Germinal center (tissue), 1 donor: ENCODE measurements around the gene SRPX.
A peak's percentile ranks its signal among the peaks of the same experiment; 100 is the strongest.

ENCODE experiments used
- DNase-seq: peaks from one replicate; pipeline ENCODE4 v3.0.0; 2012; ENCODE audit warnings: mixed read lengths, low spot score

SRPX gene

DNA sequence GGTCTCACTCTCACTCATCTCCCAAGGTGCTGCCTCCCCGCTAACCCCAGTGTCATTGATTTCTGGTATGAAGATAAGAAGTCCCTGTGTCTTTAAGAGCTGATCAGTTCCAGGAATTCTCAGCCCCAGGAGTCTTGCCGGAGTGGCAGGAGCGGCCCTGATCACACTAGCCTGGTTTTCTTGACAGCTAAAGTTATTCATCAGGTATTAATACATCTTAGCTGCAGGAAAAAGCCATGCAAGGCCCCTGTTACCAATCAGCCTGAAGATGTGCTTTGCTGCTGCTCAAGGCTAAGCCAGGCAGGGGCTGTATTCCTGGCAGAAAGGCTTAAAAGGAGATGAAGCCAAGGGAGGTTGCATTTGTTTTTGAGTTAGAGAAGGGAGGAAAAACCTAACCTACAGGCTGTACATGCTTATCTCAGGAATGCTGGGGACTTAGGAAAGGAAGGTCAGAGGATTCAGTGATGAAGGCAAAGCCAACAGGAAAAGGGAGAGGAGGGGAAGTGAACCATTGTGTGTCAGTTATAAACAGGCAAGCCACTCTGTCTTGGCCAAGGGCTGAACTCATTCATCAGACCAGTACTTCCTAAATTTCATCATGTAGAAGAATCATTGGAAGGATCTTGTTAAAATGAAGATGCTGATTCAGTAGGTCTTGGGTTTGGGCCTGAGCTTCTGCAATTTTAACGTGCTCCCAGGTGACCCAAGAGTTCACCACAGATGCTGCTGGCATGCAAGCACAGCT lies 8.6 kb downstream of the SRPX start:
- no peak for DNase-seq

DNA sequence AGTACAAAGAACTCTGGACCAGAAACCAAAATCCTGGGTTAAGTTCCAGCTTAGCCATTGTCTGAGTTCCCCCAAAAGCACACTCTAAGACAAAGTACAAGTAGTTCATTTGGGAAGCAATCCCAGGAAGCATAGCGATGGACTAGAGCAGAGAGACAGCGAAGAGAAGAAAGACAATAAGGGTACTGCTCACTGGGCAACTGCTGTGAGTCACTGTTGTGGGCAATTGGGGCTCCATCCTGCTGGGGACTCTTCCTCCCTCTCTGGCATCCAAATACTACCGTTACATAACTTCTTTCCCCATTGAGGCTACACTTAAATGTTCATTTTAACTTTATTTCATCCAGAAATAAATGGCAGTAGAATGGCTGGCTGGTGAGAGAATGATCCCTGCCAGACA lies 14.1 kb downstream of the SRPX start:
- DNase-seq, result no peak

DNA sequence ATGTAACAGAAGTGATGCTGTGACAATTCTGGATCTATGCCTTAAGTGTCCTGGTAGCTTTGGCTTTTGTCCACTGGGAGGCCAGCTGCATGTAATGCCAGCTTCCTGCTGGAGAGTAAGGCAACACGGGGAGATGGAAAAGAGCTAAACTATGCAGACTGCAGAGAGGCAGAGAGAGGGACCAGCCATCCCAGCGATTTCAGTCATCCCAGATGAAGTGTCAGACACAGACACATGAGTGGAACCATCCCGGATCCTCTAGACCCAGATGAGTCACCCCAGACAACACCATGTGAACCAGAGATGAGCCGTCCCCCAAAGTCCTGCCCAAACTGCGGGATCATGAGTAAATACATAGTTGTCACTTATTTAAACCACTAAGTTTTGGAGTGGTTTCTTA lies 14.6 kb downstream of the SRPX start:
- no peak for DNase-seq

- peak; percentile 2 for DNase-seq
These were observed 15.6 kb downstream of the SRPX start for GRCh38 chrX:38205039-38205438.

GRCh38 chrX:38192007-38192810 lies 28.5 kb downstream of the SRPX start:
- DNase-seq, result peak; percentile 2

DNA sequence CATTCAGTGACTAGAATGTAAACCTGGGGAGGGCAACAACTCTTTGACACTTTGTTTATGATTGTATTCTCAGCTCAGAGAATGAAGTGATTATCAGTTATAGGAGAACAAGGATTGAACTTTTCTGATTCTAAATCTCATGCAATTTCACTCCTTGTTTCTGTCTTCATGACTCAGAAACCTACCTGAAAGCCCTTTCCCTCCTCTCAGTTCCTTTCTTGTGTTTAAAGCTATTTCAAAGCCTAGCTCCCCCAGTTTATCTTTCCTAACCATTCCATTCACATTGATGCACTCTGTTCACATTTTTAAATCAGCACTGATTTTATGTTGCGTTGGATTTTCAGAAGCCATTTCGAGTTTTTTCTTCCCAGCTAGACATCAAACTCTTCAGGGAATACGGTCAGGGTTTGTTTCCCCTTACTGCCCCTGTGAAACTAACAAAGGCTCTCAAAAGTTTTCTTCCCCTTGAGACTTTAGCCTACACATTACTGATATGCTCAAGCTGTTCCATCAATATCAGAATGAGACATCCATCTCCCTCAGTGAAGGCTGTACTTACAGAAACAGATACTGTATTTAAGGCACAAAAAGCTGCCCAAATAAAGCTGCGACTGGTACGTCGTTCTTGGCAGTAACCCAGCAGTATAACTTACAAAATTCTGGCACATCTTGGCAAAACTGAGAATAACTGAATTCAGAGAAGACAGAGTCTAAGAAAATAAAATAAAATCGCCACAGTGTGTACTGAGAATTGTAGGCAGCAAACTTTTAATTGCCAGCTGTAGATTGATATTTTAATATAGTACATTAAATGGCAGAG lies 31.0 kb downstream of the SRPX start:
- DNase-seq, result no peak

- no peak for DNase-seq
These were observed 37.1 kb downstream of the SRPX start for GRCh38 chrX:38183596-38183995.

DNA sequence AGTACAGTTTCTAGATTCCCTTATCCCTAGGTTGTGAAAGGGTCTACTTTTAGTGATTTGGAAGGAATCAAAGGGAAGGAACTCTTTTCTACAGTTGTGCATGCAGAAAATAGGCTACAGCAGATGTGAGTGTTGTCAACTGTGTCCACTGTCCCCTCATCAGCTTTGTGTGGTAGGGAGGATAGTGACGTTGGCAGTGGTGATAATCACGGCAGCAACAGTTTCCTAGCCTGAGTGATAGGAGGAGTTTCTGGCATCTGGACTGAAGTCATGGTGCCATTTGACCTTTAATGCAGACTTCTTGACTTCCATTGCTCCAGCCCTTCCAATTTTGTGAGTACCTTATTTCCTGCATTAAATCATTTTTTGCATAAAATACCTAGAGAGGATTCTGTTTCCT lies 39.3 kb downstream of the SRPX start:
- no peak for DNase-seq

- no peak for DNase-seq
These were observed 42.3 kb downstream of the SRPX start for GRCh38 chrX:38178396-38178795.

DNA sequence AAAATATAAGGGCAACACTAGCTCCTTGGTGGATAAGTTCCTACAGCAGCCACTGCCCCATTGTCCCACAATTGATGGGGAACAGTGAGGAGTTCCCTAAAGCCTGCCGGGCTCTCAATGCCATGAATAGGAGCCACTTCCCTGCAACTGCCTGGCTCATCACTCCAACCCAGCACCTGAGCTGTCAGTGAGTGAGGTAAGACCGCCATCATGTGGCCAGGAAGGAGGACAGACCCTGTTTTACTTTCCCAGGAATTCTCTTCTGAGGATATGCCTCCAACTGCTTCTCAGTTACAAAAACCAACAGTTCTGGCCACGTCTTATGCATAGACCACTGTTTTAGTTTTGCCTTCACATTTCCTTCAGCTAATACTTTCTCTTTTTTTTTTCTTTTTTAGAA lies 45.5 kb downstream of the SRPX start:
- no peak for DNase-seq

GRCh38 chrX:38172596-38172995 lies 48.1 kb downstream of the SRPX start:
- DNase-seq, result no peak

GRCh38 chrX:38170556-38170955 lies 50.1 kb downstream of the SRPX start:
- DNase-seq, result no peak

- no peak for DNase-seq
These were observed 54.1 kb downstream of the SRPX start for GRCh38 chrX:38166478-38167083.

DNA sequence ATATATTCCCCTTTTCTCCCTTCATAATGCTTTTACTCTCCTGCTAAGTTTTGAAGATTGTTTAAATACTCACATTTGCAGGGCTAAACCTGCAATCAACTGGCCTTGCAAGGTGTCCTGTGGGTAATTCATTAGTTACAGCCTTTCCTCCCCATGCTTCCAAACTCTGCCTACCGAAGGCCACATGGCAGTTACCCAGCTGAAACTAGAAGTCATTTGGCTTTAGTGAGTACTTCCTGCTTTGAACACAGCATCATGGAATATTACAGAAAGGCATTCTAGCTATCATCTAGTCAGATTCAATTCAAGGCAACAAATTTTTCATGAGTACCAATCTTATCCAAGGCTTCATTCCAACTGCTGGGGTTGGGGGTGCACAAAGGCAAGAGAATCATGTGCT lies 55.6 kb downstream of the SRPX start:
- DNase-seq, result no peak

DNA sequence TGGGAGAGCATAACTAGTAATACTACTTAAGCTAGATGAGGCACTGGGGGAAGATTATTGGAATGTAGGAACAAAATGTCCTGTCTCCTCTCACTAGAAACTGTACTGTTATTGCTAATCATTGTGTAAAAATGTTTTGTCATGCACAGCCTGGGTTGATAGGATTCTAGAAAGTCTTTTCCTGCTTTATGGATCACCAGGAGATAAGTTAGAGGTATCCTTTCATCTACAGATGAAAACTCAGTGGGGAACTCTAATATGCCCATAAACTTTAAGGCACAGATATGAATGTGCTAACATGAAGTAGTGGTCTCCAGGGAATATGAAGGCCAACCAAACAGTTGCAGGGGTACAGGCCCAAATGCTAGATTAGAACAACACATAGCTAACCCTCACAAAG lies 57.5 kb downstream of the SRPX start:
- no peak for DNase-seq

DNA sequence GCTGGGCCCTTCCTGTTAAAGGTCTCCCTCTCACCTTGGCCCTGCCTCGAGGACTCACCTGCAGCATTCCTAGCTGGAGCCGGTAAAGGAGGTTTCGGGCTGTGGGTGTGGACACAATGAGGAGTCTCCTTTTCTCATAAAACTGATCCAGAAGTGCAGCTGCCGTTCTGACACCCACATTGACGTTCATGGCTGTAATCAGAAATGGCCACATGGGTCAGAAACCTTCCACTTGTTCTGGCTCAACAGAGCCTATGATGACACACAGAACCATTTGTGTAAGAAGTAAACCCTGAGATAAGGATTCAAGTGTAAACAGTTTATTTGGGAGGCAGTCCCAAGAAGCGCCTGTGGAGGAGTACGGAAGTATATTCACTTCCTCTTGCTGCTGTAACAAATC lies 63.8 kb downstream of the SRPX start:
- no peak for DNase-seq

DNA sequence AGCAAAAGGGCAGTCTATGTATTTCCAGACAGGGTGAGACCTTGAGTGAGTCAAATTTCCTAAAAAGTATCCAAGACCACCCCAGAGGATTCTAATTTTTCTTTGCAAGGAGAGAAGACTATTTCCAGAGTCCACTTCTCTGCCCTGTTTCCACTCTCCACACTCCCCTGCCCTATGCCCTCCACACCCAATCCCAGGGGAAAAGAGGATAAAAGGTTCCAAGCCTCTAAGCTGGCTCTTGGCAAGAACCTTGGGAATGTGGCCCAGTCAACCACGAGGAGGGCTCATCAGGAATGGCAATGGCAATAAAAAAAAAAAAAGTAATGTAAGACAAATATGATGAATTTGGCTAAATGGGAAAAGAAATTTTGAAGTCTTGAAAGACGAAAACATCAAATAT lies 65.9 kb downstream of the SRPX start:
- no peak for DNase-seq

- no peak for DNase-seq
These were observed 66.3 kb downstream of the SRPX start for GRCh38 chrX:38154340-38154739.

- no peak for DNase-seq
These were observed 69.2 kb downstream of the SRPX start for GRCh38 chrX:38151441-38151840.

- DNase-seq, result no peak
These were observed 69.7 kb downstream of the SRPX start for GRCh38 chrX:38150993-38151392.

DNA sequence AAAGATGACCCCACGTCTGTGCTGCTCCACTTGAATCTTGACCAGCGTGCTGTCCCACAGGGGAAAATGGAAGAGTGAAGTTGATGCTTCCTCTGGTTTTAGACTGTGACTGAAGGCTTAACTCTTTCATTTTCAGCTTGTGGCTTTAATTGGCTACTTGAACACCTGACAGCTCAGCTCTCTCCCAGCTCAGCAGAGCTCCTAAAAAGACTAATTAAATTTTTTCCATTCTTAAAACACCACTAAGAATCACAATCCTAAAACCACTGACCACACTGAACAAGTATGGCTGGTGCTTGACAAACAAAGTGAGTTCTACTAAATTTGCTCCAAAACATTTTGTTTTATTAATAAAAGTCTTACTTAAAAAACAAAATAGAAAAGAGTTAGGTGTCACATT lies 71.7 kb downstream of the SRPX start:
- DNase-seq, result no peak

- no peak for DNase-seq
These were observed 78.1 kb downstream of the SRPX start for GRCh38 chrX:38142610-38143009.
